ENCODE measurements around the gene AKAP1. TPM values are rescaled to one million over a fixed set of nuclear protein-coding genes. Genes with fewer than 3 reads are reported as not detected.
A peak's percentile ranks its signal among the peaks of the same experiment; 100 is the strongest.

AKAP1 gene
- polyA plus RNA-seq, 3 donors from 2014 or later: 3.6 to 13.3 (median 6.1) TPM

- Mint-ChIP-seq H3K4me3 (no peak overlapping the region), H3K36me3 (no peaks in the 10 kb centered on the region), H3K27me3 (ENCODE audit: low read depth in 3 of 3) (peaks cover 2 to 9% (median 5%) of the 10 kb centered on the region in 3 donors), H3K9me3 (peaks cover 0 to 2% (median 0%) of the 10 kb centered on the region in 6 donors), H3K4me1 (no peaks in the 10 kb centered on the region), H3K27ac (no peak overlapping the region)
- DNase-seq: no peak
Observed at GRCh38 chr17:57062865-57063264, 22.2 kb upstream of the AKAP1 start.

- Mint-ChIP-seq H3K4me3 (no peak overlapping the region), H3K27me3 (ENCODE audit: low read depth in 3 of 3) (peaks cover 0 to 9% (median 2%) of the 10 kb centered on the region in 3 donors), H3K27ac (no peak overlapping the region), H3K36me3 (no peaks in the 10 kb centered on the region), H3K4me1 (no peaks in the 10 kb centered on the region), H3K9me3 (peaks cover 0 to 2% (median 0%) of the 10 kb centered on the region in 6 donors)
- no peak for DNase-seq
Observed at GRCh38 chr17:57067162-57067561, 17.9 kb upstream of the AKAP1 start.

- peaks cover 0 to 8% (median 2%) of the 10 kb centered on the region in 3 donors for H3K27me3 Mint-ChIP-seq (ENCODE audit: low read depth in 3 of 3)
- H3K36me3 Mint-ChIP-seq: no peaks in the 10 kb centered on the region
- no peak overlapping the region for H3K4me3 Mint-ChIP-seq
- no peak overlapping the region for H3K27ac Mint-ChIP-seq
- H3K4me1 Mint-ChIP-seq: no peaks in the 10 kb centered on the region
- no peak for DNase-seq
- peaks cover 0 to 2% (median 0%) of the 10 kb centered on the region in 6 donors for H3K9me3 Mint-ChIP-seq
Observed at GRCh38 chr17:57067781-57068180, 17.3 kb upstream of the AKAP1 start.

GRCh38 chr17:57068222-57068658 lies 16.8 kb upstream of the AKAP1 start:
- Mint-ChIP-seq H3K4me3 (no peak overlapping the region), H3K4me1 (no peaks in the 10 kb centered on the region), H3K9me3 (peaks cover 0 to 1% (median 0%) of the 10 kb centered on the region in 6 donors), H3K36me3 (no peaks in the 10 kb centered on the region), H3K27ac (no peak overlapping the region), H3K27me3 (ENCODE audit: low read depth in 3 of 3) (peaks cover 0 to 10% (median 2%) of the 10 kb centered on the region in 3 donors)
- DNase-seq: no peak

GRCh38 chr17:57068707-57069106 lies 16.3 kb upstream of the AKAP1 start:
- Mint-ChIP-seq H3K27me3 (ENCODE audit: low read depth in 3 of 3) (peaks cover 0 to 13% (median 4%) of the 10 kb centered on the region in 3 donors), H3K9me3 (no peaks in the 10 kb centered on the region), H3K27ac (no peak overlapping the region), H3K4me3 (no peak overlapping the region), H3K4me1 (no peaks in the 10 kb centered on the region), H3K36me3 (no peaks in the 10 kb centered on the region)
- DNase-seq: no peak

- Mint-ChIP-seq H3K9me3 (no peaks in the 10 kb centered on the region), H3K4me1 (no peaks in the 10 kb centered on the region), H3K27ac (no peak overlapping the region), H3K27me3 (ENCODE audit: low read depth in 3 of 3) (peaks cover 0 to 15% (median 4%) of the 10 kb centered on the region in 3 donors), H3K36me3 (no peaks in the 10 kb centered on the region), H3K4me3 (no peak overlapping the region)
- no peak for DNase-seq
Observed at GRCh38 chr17:57071991-57072944, 12.8 kb upstream of the AKAP1 start.

GRCh38 chr17:57073626-57074025 lies 11.4 kb upstream of the AKAP1 start:
- Mint-ChIP-seq H3K27me3 (ENCODE audit: low read depth in 3 of 3) (peaks cover 0 to 9% (median 4%) of the 10 kb centered on the region in 3 donors), H3K4me3 (no peak overlapping the region)

GRCh38 chr17:57075193-57075592 lies 9.9 kb upstream of the AKAP1 start:
- no peaks in the 10 kb centered on the region for H3K4me1 Mint-ChIP-seq
- H3K4me3 Mint-ChIP-seq: no peak overlapping the region
- no peak for DNase-seq
- H3K36me3 Mint-ChIP-seq: no peaks in the 10 kb centered on the region
- no peaks in the 10 kb centered on the region for H3K9me3 Mint-ChIP-seq
- no peak overlapping the region for H3K27ac Mint-ChIP-seq
- peaks cover 0 to 9% (median 2%) of the 10 kb centered on the region in 3 donors for H3K27me3 Mint-ChIP-seq (ENCODE audit: low read depth in 3 of 3)

More at GRCh38 chr17:57073626-57074025, 11.4 kb upstream of the AKAP1 start:
- DNase-seq: no peak
- Mint-ChIP-seq H3K9me3 (no peaks in the 10 kb centered on the region), H3K27ac (no peak overlapping the region), H3K36me3 (no peaks in the 10 kb centered on the region), H3K4me1 (no peaks in the 10 kb centered on the region)

GRCh38 chr17:57075785-57076184 lies 9.3 kb upstream of the AKAP1 start:
- Mint-ChIP-seq H3K9me3 (no peaks in the 10 kb centered on the region), H3K4me3 (no peak overlapping the region), H3K4me1 (no peaks in the 10 kb centered on the region), H3K36me3 (no peaks in the 10 kb centered on the region), H3K27me3 (ENCODE audit: low read depth in 3 of 3) (peaks cover 0 to 9% (median 2%) of the 10 kb centered on the region in 3 donors), H3K27ac (no peak overlapping the region)
- DNase-seq: no peak

GRCh38 chr17:57077000-57077399 lies 8.0 kb upstream of the AKAP1 start:
- Mint-ChIP-seq H3K9me3 (no peaks in the 10 kb centered on the region), H3K4me1 (no peaks in the 10 kb centered on the region), H3K27ac (no peak overlapping the region), H3K27me3 (ENCODE audit: low read depth in 3 of 3) (peaks cover 1 to 9% (median 2%) of the 10 kb centered on the region in 3 donors), H3K4me3 (no peak overlapping the region), H3K36me3 (no peaks in the 10 kb centered on the region)
- no peak for DNase-seq

- Mint-ChIP-seq H3K27me3 (ENCODE audit: low read depth in 3 of 3) (peaks cover 1 to 6% (median 4%) of the 10 kb centered on the region in 3 donors), H3K4me1 (no peaks in the 10 kb centered on the region), H3K36me3 (no peaks in the 10 kb centered on the region), H3K9me3 (no peaks in the 10 kb centered on the region), H3K4me3 (no peak overlapping the region), H3K27ac (no peak overlapping the region)
- no peak for DNase-seq
Observed at GRCh38 chr17:57078274-57078673, 6.8 kb upstream of the AKAP1 start.

GRCh38 chr17:57080718-57081117 lies 4.3 kb upstream of the AKAP1 start:
- Mint-ChIP-seq H3K4me3 (no peak overlapping the region), H3K27me3 (ENCODE audit: low read depth in 3 of 3) (peaks cover 1 to 7% (median 2%) of the 10 kb centered on the region in 3 donors), H3K36me3 (no peaks in the 10 kb centered on the region), H3K4me1 (peaks cover 0 to 6% of the 10 kb centered on the region in 2 donors), H3K9me3 (no peaks in the 10 kb centered on the region), H3K27ac (peak overlapping the region in 1 of 6 donors; percentile 29)
- DNase-seq: no peak

- peaks cover 1 to 3% (median 2%) of the 10 kb centered on the region in 3 donors for H3K27me3 Mint-ChIP-seq (ENCODE audit: low read depth in 3 of 3)
- H3K9me3 Mint-ChIP-seq: no peaks in the 10 kb centered on the region
- H3K27ac Mint-ChIP-seq: peak overlapping the region in 2 of 6 donors; percentile 12 to 63
- H3K4me1 Mint-ChIP-seq: peaks cover 15 to 16% of the 10 kb centered on the region in 2 donors
- H3K36me3 Mint-ChIP-seq: no peaks in the 10 kb centered on the region
- H3K4me3 Mint-ChIP-seq: no peak overlapping the region
- no peak for DNase-seq
Observed at GRCh38 chr17:57082441-57082840, 2.6 kb upstream of the AKAP1 start.

- no peaks in the 10 kb centered on the region for H3K36me3 Mint-ChIP-seq
- peak overlapping the region; percentile 71 to 90 (median 89) for H3K27ac Mint-ChIP-seq
- no peaks in the 10 kb centered on the region for H3K9me3 Mint-ChIP-seq
- H3K27me3 Mint-ChIP-seq (ENCODE audit: low read depth in 3 of 3): peaks cover 1 to 3% (median 2%) of the 10 kb centered on the region in 3 donors
- peaks cover 16 to 18% of the 10 kb centered on the region in 2 donors for H3K4me1 Mint-ChIP-seq
- no peak for DNase-seq
- peak overlapping the region; percentile 85 to 88 (median 88) for H3K4me3 Mint-ChIP-seq
Observed at GRCh38 chr17:57084361-57084801, 665 bp upstream of the AKAP1 start.
